HG03196 (cell line): ENCODE results near the gene CARD18.

Source experiments
- ATAC-seq: cut with Tn5 transposase; IDR thresholded peaks from one replicate; pipeline ENCODE4 v1.9.1; 2021; ENCODE audit not compliant: unreplicated experiment

Gene CARD18, protein sequence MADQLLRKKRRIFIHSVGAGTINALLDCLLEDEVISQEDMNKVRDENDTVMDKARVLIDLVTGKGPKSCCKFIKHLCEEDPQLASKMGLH

DNA sequence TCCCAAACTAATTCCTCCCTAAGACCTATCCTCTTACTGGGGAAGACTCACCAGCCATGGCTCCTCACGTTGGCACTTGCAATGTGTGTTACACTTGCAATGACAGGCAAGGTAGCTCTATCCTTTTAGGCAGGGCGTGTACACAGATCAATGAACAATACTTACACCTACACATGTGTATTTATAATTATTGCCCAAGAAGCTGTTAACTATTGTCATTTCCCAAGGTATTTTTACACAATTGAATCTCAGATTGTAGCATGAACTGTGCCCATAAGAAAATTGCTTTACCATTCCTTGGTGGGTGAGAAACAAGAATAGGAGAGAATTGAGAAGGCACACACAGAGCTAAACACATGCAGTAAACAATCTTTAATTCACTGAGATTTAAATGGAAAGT, at the start of gene CARD18:
TSS of gene CARD18 (minus strand) at position 101 of the 400 bp plus-strand sequence. CDS start at position 58, 43 bp downstream.
- ATAC-seq = no peak

DNA sequence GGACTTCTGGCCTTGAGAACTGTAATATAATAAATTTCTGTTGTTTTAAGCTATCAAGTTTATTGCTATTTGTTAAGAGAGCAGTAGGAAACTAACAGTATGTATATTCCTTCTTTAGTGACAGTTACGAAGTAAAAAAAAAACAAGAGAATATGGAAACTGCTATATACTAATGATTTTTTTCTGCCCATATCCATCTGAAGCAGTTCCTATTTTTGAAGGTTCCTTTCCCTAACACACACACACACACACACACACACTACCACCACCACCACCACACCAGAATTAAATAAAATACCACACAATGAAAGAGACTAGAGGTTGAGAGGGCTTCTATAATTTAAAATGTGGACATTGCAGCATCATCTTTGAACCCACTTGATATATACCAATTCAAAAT, 44.4 kb upstream of the CARD18 start:
- no peak for ATAC-seq

DNA sequence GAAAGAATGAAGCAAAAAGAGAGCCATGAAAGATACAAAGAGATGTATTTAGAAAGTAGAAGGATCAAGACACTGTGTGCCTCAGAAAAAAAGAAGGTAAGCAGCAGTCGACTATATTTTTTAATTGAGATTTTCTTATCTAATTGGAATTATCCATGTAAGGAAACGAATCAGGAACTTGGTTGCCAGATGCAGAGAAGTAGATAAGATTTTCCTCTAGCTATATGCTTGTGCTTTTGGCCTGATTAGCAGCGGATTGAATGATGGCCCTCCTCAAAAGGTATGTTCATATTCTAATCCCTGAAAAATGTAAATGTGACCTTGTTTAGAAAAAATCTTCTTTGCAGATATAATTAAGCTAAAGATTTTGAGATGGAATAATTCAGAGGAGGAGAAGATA, 43.9 kb upstream of the CARD18 start:
- no peak for ATAC-seq

DNA sequence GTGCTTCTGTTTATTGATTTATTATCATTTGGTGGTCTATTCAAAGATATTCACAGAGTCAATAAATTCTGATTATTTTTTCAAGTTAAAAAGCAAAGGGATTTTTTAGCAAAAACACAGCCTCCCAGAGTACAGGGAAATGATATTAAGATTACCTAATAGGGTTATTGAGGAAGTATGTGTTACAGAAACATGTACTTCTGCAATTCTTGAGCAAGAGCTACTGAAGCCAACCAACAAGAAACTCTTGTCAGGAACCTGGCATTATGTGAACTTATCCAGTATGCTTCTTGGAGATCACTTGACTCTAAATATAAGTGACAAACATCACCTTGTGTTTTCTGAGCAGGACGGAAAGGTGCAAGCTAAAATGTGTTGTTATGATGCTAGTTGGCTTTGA, 42.0 kb upstream of the CARD18 start:
- ATAC-seq = no peak

DNA sequence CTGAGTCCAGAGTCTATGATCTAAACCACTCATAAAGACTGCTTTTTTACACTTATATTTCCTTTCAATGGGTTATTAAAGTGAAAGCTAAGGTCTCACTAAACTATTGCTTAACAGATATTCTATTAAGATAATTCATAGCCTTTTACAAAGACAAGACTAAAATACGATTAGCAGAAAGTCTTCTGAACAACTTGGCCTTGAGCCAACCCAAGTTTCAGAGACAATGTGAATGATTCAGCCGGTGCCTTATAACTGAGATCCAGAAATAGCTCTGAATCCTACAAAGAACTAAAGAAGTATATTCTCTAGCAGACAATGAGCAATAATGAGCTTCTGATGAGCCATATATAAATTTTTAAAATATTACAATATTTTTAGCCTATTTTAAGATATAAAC, 41.5 kb upstream of the CARD18 start:
- no peak for ATAC-seq

DNA sequence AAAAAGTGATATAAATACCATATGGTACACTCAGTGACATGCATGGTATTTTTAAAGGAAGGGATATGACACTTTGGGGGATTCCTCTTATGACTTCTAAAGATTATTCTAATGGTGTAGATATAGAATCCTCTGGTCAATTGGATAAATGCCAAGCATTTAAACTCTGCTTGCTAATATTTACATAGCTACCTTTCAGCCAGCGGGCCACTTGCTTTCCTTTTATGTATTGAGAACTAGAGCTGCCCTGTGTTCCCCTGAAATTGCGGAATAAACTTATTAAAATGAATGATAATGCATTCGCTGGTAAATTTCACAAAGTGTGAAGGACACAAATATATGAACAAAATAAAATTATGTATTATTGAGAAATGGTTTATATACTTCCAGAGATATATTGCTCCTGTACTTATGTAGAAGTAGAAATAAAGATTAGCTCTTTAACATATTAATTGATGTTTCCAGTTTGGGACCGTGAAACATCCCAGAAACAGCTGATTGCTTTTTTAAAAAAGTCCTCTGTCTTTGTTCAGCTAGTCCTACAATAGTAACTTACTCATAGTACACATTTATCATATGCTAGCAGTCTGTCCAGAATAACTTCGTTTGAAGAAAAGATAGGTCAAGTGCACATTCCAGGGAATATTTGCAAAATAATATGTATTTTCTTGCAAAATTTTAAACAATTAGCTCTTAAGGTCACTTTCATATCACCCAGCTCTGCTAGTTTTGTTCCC, 40.1 kb upstream of the CARD18 start:
- ATAC-seq = no peak

DNA sequence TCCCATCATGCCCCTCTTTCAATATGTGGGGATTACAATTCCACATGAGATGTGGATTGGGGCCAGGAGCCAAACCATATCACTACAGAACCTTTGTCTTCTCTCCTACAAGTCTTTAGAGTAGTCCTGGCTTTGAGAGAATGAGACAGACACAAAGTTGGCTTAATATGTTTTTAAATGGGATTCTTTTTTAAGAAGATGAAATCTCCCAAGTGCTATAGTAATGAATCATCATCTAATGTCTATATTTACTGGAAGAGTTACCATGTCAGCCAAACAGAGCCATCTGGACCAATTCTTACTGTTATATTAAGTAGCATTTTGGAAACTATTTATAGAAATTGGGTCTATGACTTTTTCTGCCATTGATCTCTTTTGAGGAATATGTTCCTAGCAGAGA, 38.1 kb upstream of the CARD18 start:
- no peak for ATAC-seq

DNA sequence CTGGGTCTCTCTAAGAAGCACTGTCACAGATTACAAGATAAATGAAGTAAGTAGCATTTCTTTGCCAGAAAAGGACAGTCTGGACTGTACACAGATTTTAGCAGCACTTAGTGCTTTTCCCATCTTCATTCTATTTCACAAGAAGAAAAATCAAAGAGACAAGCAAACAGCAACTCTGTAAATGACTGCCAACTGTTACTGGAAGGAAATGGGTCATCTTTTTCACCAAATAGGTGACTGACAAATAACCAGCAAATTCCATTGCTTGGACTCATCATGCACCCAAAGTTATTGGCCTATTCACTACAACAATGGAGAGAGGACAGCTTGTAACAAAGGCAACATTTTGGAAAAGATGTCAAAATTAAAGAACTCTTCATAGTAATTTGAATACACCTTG, 28.9 kb upstream of the CARD18 start:
- ATAC-seq = no peak

DNA sequence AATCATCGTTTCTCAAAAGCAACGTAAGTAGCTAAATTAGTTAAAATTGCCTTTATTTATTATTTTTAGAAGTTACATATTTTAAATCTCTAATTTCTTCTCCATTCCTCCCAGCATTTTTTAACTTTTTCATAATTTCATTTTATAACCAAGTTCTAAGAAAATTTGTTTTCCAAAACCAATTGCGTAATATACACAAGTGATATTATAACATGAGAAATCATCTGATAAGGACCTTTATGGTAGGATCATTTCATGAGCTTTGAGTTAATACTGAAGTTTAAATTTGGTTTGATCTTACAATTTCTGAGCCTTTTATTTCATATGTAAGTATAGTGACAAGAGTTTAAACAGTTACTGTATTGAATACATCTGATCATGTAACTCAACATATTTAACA, 27.7 kb upstream of the CARD18 start:
- no peak for ATAC-seq

DNA sequence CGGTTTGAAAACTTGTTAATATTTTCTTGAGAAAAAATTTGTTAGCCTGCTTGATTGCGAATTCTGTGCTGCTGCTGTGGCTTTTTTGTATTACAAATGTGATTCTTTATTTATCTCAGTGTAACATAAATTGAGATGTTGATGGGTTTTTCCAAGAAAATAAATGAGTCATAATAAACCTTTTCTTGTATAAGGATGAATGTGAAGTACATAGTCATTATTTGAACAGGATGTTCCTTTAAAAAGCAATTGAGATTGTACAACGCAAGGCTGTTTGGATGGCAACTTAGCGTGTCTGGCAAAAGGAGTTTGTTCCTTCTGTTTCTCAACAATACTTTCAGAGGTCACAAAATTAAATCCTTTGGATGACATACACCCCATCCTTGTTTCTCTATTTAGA, 24.6 kb upstream of the CARD18 start:
- no peak for ATAC-seq

DNA sequence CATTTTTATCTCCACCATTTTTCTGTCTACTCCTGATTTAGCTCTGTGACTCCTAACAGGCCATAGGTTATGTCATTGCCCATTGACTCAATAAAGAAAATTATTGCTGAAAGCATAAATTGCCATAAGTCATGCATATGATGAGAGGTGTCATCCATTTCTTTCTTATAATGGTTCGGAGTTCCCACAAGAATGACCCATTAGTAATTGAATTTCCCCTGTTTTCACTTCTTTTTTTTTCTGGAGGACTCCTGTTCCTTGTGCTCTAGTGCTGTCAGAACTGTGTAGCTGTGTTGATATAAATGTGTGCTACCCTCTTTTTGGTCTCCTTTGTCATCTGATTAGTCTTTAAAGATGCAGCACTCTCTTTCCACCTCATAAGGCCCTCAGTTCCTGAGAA, 22.9 kb upstream of the CARD18 start:
- ATAC-seq = no peak

DNA sequence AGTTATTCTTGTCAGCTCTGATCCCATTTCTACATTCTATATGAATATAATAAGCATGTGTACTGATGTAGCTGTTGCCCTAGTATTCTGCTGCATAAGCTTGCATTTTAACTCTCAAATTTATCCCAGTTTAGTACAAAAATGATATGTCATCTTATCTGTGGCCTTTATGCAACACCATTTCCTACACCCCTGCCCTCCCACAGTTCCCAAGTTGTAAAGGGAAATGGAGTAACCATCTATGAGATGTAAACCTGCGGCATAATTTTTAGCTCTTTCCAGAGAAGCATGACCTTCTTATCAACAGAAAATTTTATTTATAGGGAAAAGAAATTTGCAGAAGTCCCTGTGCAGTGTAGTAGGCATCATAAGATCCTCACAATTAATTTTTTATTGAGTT, 18.9 kb upstream of the CARD18 start:
- ATAC-seq = no peak

DNA sequence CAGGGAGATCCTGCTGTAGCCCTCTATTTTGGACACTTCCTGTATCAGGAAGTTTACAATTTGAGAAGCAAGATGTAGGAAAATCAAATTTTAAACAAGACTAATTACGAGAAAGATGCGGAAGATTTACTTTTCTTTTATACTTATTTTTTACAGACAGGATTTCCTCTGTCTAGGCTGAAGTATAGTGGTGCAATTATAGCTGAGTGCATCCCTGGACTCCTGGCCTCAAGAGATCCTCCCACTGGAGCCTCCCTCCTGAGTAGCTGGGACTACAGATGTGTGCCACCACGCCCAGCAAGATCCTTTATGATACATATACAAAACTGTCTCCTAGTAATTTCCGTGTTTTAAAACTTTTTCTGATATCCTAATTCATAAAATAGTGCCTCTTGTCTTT, 17.2 kb upstream of the CARD18 start:
- no peak for ATAC-seq

DNA sequence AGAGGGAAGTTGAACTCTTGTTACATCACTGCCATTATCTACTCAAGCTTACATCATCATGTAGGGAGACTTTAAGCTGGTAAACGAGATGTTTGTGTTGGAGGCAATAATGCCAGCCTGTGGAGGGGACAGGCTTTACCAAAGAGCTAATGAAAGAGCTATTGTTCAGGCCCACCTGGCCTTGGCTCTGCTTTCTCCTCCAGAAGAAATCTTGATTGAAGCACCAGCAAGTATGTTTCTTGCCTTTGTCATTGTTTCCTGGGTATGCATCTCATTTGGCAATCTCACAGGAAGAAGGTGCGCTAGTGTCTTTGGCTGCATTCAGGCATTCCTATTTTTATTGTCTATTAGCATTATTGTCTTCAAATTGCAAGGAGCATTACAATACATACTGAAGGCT, 16.7 kb upstream of the CARD18 start:
- no peak for ATAC-seq

DNA sequence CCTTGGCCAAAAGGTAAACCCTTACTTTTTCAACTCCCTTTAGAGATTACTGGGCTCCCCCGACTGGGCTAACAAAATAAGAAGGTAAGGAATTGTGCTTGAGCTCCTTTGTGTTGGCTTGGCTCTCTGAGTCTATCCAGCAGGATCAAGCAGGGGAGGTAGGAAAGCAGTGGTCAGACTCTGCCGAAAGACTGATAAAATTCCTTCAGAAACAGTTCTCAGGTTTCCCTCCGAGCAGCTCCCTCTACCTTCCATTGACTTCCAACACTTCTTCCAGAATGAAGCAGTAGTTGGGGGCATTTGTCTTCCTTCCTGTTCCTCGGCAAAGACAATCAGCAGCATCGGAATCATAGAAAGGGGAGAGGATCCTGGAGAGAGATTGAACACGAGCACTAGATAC, 16.1 kb upstream of the CARD18 start:
- ATAC-seq = no peak

DNA sequence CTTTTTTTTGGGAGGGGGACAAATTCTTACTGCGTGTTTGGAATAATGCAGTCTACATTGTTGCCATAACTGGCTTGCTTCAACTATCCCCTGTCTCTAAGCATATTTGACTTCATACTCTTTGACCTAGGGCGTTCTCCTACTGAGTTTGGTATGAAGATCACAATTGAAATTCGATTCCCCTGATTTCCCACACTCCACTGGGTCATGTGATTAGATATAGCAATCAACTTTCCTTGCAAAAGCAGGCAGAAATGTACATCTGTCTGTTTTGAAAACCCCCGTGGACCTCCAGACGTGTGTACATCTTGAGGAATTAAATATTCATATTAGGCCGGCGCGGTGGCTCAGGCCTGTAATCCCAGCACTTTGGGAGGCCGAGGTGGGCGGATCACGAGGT, 13.8 kb upstream of the CARD18 start:
- no peak for ATAC-seq

DNA sequence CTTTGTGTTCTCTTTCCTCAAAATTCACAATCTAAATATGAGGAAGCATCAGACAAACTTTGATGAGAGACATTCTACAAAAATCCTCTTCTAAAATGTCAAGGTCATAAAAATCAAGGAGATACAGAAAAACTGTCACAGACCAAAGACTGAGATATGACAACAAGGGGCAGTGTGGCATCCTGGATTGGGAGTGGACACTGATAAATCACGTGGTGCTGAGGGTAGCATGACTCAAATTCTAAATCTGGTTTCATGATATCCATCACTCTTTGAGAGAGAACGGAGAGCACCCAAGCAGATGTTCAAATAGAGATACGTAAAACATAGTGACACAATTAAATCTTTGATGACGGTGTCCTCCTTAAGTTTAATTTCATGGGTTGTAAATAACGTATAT, 13.0 kb upstream of the CARD18 start:
- ATAC-seq = no peak

DNA sequence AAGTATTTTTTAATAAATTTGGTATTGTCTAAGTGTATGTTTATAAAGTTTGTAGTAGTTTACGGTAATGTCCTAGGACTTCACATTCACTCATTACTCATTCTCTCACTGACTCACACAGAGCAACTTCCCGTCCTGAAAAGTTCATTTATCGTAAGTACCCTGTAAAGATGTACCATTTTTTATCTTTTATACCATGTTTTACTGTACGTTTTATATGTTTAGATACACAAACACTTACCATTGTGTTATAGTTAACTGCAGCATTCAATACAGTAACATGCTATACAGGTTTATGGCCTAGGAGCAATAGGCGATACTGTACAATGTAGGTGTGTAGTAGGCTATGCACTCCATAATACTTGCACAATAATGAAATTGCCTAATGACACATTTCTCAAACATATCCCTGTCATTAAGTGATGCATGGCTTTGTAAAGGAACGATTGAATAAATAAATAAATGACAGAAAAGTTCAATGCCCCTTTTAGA, 12.5 kb upstream of the CARD18 start:
- no peak for ATAC-seq

DNA sequence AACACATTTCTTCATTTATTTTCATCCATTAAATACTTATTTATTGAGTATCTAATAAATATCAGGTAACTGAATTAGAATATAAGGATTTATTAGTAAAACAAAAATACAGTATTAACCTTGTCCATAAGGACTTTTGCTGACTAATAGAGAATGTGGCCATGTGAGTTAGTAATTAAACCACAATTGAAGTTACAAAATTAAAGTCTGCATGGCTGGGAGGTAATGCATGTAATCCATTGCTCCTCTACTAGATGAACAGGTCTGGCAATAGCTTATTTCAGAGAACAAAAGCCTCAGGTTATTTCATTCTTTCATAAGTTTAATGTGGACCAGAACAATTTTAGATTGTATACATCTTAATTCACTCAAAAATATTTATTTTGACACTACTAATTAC, 9.9 kb upstream of the CARD18 start:
- no peak for ATAC-seq

DNA sequence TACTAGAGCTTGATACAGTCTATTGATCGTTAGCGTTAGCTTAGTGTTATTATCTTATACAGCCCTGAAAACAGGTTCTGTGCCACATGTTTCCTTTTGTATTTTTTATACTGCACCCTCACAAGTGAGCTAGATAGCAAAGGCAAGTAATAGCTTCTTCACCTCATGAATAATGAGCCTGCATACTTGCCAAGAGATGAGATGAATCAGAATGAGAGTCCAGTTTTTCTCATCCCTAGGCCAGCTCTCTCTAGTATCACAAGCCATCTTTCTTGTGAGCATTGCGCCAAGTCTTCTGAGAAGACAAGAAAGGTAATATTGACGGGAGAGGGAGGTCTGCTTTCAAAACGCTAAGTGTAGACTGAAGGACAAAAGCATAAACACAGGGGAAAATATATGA, 8.7 kb upstream of the CARD18 start:
- no peak for ATAC-seq

DNA sequence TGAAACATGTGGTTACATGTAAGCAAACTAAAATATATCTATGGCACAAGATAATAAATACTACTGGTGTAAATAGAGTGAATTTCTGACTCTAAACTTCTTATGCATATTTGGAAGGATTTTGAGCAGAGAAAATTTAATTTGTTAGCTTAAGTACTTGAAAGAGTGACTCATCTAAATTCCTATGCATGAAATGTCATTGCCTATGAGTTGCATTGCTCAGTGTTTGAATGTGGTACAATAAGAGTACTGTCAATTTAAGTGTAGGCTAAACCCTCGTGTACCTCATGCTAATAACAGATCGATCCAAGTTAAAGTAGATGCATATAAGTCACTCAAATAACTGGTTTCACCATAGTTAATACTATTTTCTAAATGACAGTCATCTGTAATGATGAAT, 5.3 kb upstream of the CARD18 start:
- no peak for ATAC-seq

DNA sequence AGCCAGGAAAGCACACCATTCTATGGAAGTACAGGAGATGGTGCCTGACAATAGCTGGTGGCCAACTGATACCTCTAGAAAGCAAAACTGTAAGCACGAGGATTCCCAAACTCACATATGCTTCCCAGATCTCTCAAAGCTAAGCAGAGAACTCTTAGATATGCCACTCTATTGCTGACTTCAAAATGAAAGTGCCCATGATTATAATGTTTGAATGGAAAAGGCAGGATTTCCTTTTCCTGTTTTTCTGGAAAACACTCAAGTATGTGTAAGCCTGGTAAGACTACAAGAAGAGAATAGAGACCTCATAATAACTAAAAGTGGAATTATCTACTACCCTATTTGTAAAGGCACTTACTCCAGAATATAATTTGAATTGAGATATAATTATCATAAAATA, 2.6 kb upstream of the CARD18 start:
- no peak for ATAC-seq

DNA sequence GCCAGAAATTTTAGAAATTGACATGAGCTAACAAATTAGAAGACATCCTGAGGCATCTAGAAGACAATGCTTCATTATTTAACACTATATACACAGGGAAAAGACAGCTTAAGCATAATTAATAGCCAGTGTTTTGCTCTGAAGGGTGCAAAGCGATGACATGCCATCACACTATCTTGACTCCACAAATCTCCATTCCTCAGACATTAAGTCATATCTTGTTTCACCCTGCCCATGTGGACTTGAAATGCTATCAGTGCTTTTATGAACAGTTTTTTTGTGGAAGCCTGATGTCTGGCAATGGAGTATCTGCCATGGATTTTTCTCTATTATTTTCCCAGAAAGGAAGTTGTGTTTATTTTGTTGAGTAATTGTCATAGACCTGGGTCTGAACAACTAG, 2.3 kb downstream of the CARD18 start:
- no peak for ATAC-seq
